SK-N-MC (cell line): ENCODE results near the gene NOP10.

Source experiments
- EZH2 ChIP-seq: fragments of 200-600 bp; sonication (generic); IDR thresholded peaks from one replicate; pipeline ENCODE4 v1.6.1; 2017; ENCODE audit warnings: antibody characterized with exemption
- FOXP2 ChIP-seq: optimal IDR thresholded peaks from 2 replicates; pipeline ENCODE3; 2011; ENCODE audit warnings: mild to moderate bottlenecking, moderate library complexity; ENCODE audit not compliant: insufficient read depth; ENCODE audit errors: extremely low read length, control extremely low read depth
- POLR2AphosphoS5 ChIP-seq: IDR thresholded peaks from 2 replicates; pipeline ENCODE4 v1.6.1; 2012; ENCODE audit warnings: mild to moderate bottlenecking, low read depth, low read length, borderline replicate concordance

DNA sequence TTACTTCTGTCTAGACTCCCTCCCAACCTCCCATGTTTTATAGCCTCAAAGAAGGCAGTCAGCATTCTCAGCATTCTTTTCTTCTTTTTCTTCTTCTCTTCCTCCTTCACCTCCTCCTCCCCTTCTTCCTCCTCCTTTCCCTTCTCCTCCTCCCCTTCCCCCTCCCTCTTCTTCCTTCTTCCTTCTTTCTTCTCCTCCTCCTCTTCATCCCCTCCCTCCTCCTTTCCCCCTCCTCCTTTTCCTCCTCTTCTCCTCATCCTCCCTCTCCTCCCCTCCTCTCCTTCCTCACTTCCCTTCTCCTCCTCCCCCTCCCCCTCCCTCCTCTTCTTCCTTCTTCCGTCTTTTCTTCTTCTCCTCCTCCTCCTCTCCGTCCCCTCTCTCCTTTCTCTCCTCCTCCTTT is 27.7 kb upstream of the NOP10 start:
- TF ChIP-seq EZH2 (no peak), POLR2AphosphoS5 (no peak), FOXP2 (no peak)
